B cell (primary cell): ENCODE results near the gene TRRAP. TPM values are rescaled to one million over a fixed set of nuclear protein-coding genes. Genes with fewer than 3 reads are reported as not detected.

ENCODE experiments used
- ATAC-seq: fragments of 200-7000 bp; cut with Tn5 transposase; one replicate; pipeline ENCODE4 v1.10.0; 2021; ENCODE audit warnings: low read depth, mild to moderate bottlenecking, moderate number of reproducible peaks, moderate library complexity
- CTCF ChIA-PET: fragments of 350-600 bp; sonication (Branson Sonifier 250); formaldehyde crosslinking; loops from one replicate; lab custom pipeline; 2021; ENCODE audit warnings: antibody characterized with exemption, inconsistent platforms; lab: Charles Lee
- POLR2A ChIA-PET: fragments of 350-600 bp; sonication (Branson Sonifier 250); formaldehyde crosslinking; loops from one replicate; lab custom pipeline; 2021; ENCODE audit warnings: antibody characterized with exemption; lab: Charles Lee
- DNase-seq: peaks from one replicate; pipeline ENCODE4 v3.0.0; 2013
- H2AFZ ChIP-seq: 2 replicates; pipeline ENCODE4 v1.6.1; 2012; ENCODE audit warnings: mild to moderate bottlenecking, low read depth, low read length; ENCODE audit not compliant: insufficient read depth, poor library complexity, severe bottlenecking
- H3K27ac ChIP-seq, 2 donors: 1 replicate in 1 of 2; 2 replicates in 1 of 2; pipeline ENCODE4 v1.5.1; 2012 to 2013; ENCODE audit warnings: low read length in 2 of 2, mild to moderate bottlenecking in 2 of 2, moderate library complexity in 1 of 2
- H3K27me3 ChIP-seq, 4 experiments: fragments of 200-600 bp in 1 of 4; sonication (generic) in 1 of 4; replicated peaks in 1 of 4; 1 replicate in 2 of 4; 2 replicates in 2 of 4; pipeline versions ENCODE4 v1.6.1 to v1.7.0; 2013 to 2016; ENCODE audit warnings: low read length in 3 of 4, mild to moderate bottlenecking in 2 of 4, mixed read lengths in 1 of 4, moderate library complexity in 1 of 4; ENCODE audit not compliant: insufficient read depth in 4 of 4, control insufficient read depth in 3 of 4; ENCODE audit errors: control extremely low read depth in 1 of 4
- H3K36me3 ChIP-seq, 2 experiments: replicated peaks in 1 of 2; 1 replicate in 1 of 2; 2 replicates in 1 of 2; pipeline versions ENCODE4 v1.6.1 to v1.7.1; 2013; ENCODE audit warnings: low read length in 1 of 2; ENCODE audit not compliant: insufficient read depth in 2 of 2, control insufficient read depth in 1 of 2; ENCODE audit errors: control extremely low read depth in 1 of 2, extremely low read depth in 1 of 2
- H3K4me1 ChIP-seq, 2 donors: fragments of 200-600 bp in 1 of 2; sonication (generic) in 1 of 2; 1 replicate in 1 of 2; 2 replicates in 1 of 2; pipeline versions ENCODE4 v1.5.1 to v1.6.1; 2013 to 2017; ENCODE audit warnings: low read length in 2 of 2; ENCODE audit not compliant: control insufficient read depth in 2 of 2, insufficient read depth in 2 of 2
- H3K4me2 ChIP-seq: replicated peaks from 2 replicates; pipeline ENCODE3; 2012; ENCODE audit warnings: mild to moderate bottlenecking, low read depth, low read length; ENCODE audit not compliant: poor library complexity, severe bottlenecking
- H3K4me3 ChIP-seq, 5 experiments: fragments of 200-600 bp in 1 of 5; sonication (generic) in 1 of 5; 1 replicate in 3 of 5; 2 replicates in 2 of 5; pipeline versions ENCODE4 v1.5.1 to v1.7.0; 2011 to 2016; ENCODE audit warnings: low read length in 4 of 5, mild to moderate bottlenecking in 4 of 5, low read depth in 2 of 5, control low read depth in 1 of 5, moderate library complexity in 1 of 5; ENCODE audit not compliant: insufficient read depth in 1 of 5; ENCODE audit errors: control extremely low read depth in 1 of 5, extremely low read depth in 1 of 5
- H3K79me2 ChIP-seq: fragments of 200-600 bp; sonication (generic); one replicate; pipeline ENCODE4 v1.6.0; 2016; ENCODE audit warnings: low read length; ENCODE audit not compliant: control insufficient read depth, insufficient read depth
- H3K9ac ChIP-seq: fragments of 200-600 bp; sonication (generic); 2 replicates; pipeline ENCODE4 v1.6.1; 2017; ENCODE audit warnings: mild to moderate bottlenecking, low read length, moderate library complexity
- H3K9me3 ChIP-seq, 3 donors: one replicate each; pipeline versions ENCODE4 v1.6.1 to v1.7.1; 2013; ENCODE audit warnings: low read length in 2 of 3; ENCODE audit not compliant: control insufficient read depth in 2 of 3, insufficient read depth in 1 of 3; ENCODE audit errors: control extremely low read depth in 1 of 3
- H4K20me1 ChIP-seq: 2 replicates; pipeline ENCODE4 v1.6.0; 2012; ENCODE audit warnings: mild to moderate bottlenecking, low read length; ENCODE audit not compliant: insufficient read depth, control insufficient read depth, poor library complexity, severe bottlenecking
- H3K27ac Mint-ChIP-seq: one replicate; pipeline ENCODE4 v1.8.0; 2021; ENCODE audit warnings: mixed read lengths
- H3K27me3 Mint-ChIP-seq: one replicate; pipeline ENCODE4 v1.8.0; 2021; ENCODE audit warnings: mixed read lengths
- H3K4me1 Mint-ChIP-seq: one replicate; pipeline ENCODE4 v1.8.0; 2021; ENCODE audit warnings: mixed read lengths
- H3K4me3 Mint-ChIP-seq: one replicate; pipeline ENCODE4 v1.8.0; 2021; ENCODE audit warnings: mixed read lengths
- H3K9me3 Mint-ChIP-seq: one replicate; pipeline ENCODE4 v1.8.0; 2022; ENCODE audit warnings: mixed read lengths; ENCODE audit not compliant: insufficient read depth
- EZH2 ChIP-seq: IDR thresholded peaks from 2 replicates; pipeline ENCODE4 v1.6.1; 2012; ENCODE audit warnings: borderline replicate concordance, low read depth, mild to moderate bottlenecking, moderate library complexity, low read length; ENCODE audit not compliant: insufficient read depth, poor library complexity, severe bottlenecking
- WGBS: methylation state at CpG from one replicate; pipeline ENCODE4 v1.1.5; 2013; ENCODE audit warnings: missing lambda C conversion rate; ENCODE audit not compliant: insufficient coverage; 5-methylcytosine and 5-hydroxymethylcytosine counted together
- intact Hi-C: fragments of 100-400 bp; cut with micrococcal nuclease; formaldehyde crosslinking; loops from one replicate; pipeline ENCODE4 v1.10.0; 2022
- polyA plus RNA-seq: library from polyadenylated mRNA; depleted of rRNA; stranded (reverse); fragments of >200 nt; gene quantifications from 2 replicates; pipeline ENCODE4 v1.2.3, GENCODE V29; 2012
- total RNA-seq, 2 donors: library from RNA; stranded (reverse); fragments of 120-200 nt in 1 of 2; gene quantifications; 1 replicate in 1 of 2; 2 replicates in 1 of 2; pipeline versions ENCODE4 v1.2.3 to v1.2.4, GENCODE V29; 2013 to 2022
- TF ChIP-seq, protein P1 (sequence below): fragments of 200-600 bp; IDR thresholded peaks from one replicate; pipeline ENCODE4 v1.8.0; 2022; ENCODE audit warnings: antibody characterized with exemption, mild to moderate bottlenecking

Gene TRRAP
- total and polyA plus RNA-seq, 2 donors (not counting 1 experiment from before 2014, with no cell fraction given) = 25.4 to 102 TPM

DNA sequence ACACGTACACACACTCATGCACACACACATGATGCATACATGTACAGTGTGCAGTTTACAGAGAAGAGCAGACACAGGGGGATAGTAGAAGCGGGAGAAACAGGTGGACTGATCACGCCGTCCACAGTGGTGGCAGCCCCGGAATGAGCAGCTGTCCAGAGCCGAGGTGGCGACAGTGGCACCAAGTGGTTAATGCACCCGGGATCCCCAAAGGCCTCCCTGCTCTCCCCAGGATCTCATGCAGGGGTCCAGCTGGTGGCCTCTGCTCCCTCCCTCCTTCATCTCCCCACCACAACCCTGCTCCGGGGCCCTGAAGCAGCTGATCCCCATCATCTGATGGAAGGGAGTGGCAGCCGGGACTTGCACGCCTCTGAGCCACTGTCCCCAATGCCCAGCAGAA is 38.2 kb upstream of the TRRAP start:
- no peak overlapping the region for H3K9ac ChIP-seq
- H3K27ac ChIP-seq = no peak overlapping the region
- Mint-ChIP-seq H3K27ac (no peak overlapping the region), H3K9me3 (no peaks in the 10 kb centered on the region), H3K4me1 (no peaks in the 10 kb centered on the region), H3K4me3 (no peak overlapping the region), H3K27me3 (peaks cover 26% of the 10 kb centered on the region)
- CTCF ChIA-PET = interaction anchor here (1.2 to 4.3 kb wide), 7 partner anchors 8 to 818 kb away, joined by 3 to 53 read pairs (median 5); no protein-coding TSS in a partner anchor
- H3K4me1 ChIP-seq = no peaks in the 10 kb centered on the region
- no peaks in the 10 kb centered on the region for H4K20me1 ChIP-seq
- H3K4me3 ChIP-seq = no peak overlapping the region
- no peaks in the 10 kb centered on the region for H3K36me3 ChIP-seq
- 74% methylated on average over 8 of the region's 11 CpGs for WGBS
- peaks cover 0 to 2% (median 0%) of the 10 kb centered on the region in 4 experiments for H3K27me3 ChIP-seq
- no peak overlapping the region for H3K4me2 ChIP-seq
- ATAC-seq (no peak), DNase-seq (no peak)
- intact Hi-C loops = loop anchor here (2.0 to 10.0 kb wide), 2 partner anchors 39 to 815 kb away; partner anchors contain the start of gene TRRAP
- POLR2A ChIA-PET = no interaction called here
- H3K9me3 ChIP-seq = no peaks in the 10 kb centered on the region
- no peaks in the 10 kb centered on the region for H3K79me2 ChIP-seq
- no peak overlapping the region for H2AFZ ChIP-seq
- TF ChIP-seq, protein P1, sequence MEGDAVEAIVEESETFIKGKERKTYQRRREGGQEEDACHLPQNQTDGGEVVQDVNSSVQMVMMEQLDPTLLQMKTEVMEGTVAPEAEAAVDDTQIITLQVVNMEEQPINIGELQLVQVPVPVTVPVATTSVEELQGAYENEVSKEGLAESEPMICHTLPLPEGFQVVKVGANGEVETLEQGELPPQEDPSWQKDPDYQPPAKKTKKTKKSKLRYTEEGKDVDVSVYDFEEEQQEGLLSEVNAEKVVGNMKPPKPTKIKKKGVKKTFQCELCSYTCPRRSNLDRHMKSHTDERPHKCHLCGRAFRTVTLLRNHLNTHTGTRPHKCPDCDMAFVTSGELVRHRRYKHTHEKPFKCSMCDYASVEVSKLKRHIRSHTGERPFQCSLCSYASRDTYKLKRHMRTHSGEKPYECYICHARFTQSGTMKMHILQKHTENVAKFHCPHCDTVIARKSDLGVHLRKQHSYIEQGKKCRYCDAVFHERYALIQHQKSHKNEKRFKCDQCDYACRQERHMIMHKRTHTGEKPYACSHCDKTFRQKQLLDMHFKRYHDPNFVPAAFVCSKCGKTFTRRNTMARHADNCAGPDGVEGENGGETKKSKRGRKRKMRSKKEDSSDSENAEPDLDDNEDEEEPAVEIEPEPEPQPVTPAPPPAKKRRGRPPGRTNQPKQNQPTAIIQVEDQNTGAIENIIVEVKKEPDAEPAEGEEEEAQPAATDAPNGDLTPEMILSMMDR = no peak
- TF ChIP-seq EZH2 = no peak

GRCh38 chr7:98840722-98841121 is 37.6 kb upstream of the TRRAP start:
- DNase-seq (no peak), ATAC-seq (no peak)
- no peak overlapping the region for H3K27ac Mint-ChIP-seq
- ChIA-PET POLR2A (no interaction called here), CTCF (interaction anchor here (0.7 to 4.3 kb wide), 17 partner anchors 8 to 819 kb away, joined by 3 to 53 read pairs (median 5); no protein-coding TSS in a partner anchor)
- H3K4me3 Mint-ChIP-seq = no peak overlapping the region
- no peaks in the 10 kb centered on the region for H4K20me1 ChIP-seq
- H3K9me3 ChIP-seq = no peaks in the 10 kb centered on the region
- no peaks in the 10 kb centered on the region for H3K36me3 ChIP-seq
- no peak overlapping the region for H3K4me2 ChIP-seq
- H3K9me3 Mint-ChIP-seq = no peaks in the 10 kb centered on the region
- WGBS = 50% methylated on average over 2 of the region's 4 CpGs
- peaks cover 21% of the 10 kb centered on the region for H3K27me3 Mint-ChIP-seq
- no peak for TF ChIP-seq EZH2
- TF ChIP-seq, protein P1 = no peak
- H3K27me3 ChIP-seq = no peaks in the 10 kb centered on the region
- H3K9ac ChIP-seq = no peak overlapping the region
- no peaks in the 10 kb centered on the region for H3K4me1 ChIP-seq
- no peak overlapping the region for H2AFZ ChIP-seq
- intact Hi-C loops = loop anchor here (2.0 to 10.0 kb wide), 2 partner anchors 38 to 816 kb away; partner anchors contain the start of gene TRRAP
- H3K79me2 ChIP-seq = no peaks in the 10 kb centered on the region
- no peaks in the 10 kb centered on the region for H3K4me1 Mint-ChIP-seq
- no peak overlapping the region for H3K4me3 ChIP-seq
- no peak overlapping the region for H3K27ac ChIP-seq
